Thyroid gland (tissue), 4 donors: ENCODE data around the gene ATF7. TPM values are rescaled to one million over a fixed set of nuclear protein-coding genes. Genes with fewer than 3 reads are reported as not detected.

Experiments
- DNase-seq, 2 donors: peaks; one replicate each; pipeline ENCODE4 v3.0.0-alpha.2; 2019
- H3K27ac ChIP-seq, 3 donors: fragments of 200-600 bp; sonication (generic); 1 replicate in 2 of 3; 2 replicates in 1 of 3; pipeline ENCODE4 v1.5.1; 2016 to 2019; ENCODE audit warnings: mild to moderate bottlenecking in 1 of 3, moderate library complexity in 1 of 3
- H3K27me3 ChIP-seq: fragments of 200-600 bp; sonication (generic); one replicate; pipeline ENCODE4 v1.5.1; 2019
- H3K36me3 ChIP-seq, 2 donors: fragments of 200-600 bp; sonication (generic); one replicate each; pipeline ENCODE4 v1.5.1; 2016 to 2019
- H3K4me1 ChIP-seq, 2 donors: fragments of 200-600 bp; sonication (generic); one replicate each; pipeline ENCODE4 v1.5.1; 2017 to 2019
- H3K4me3 ChIP-seq, 3 donors: fragments of 200-600 bp; sonication (generic); replicated peaks in 1 of 3; 1 replicate in 2 of 3; 2 replicates in 1 of 3; pipeline ENCODE4 v1.5.1; 2016; ENCODE audit warnings: mild to moderate bottlenecking in 1 of 3
- H3K9me3 ChIP-seq: fragments of 200-600 bp; sonication (generic); one replicate; pipeline ENCODE4 v1.5.1; 2017
- CTCF ChIP-seq, 6 experiments: fragments of 200-600 bp in 3 of 6; fragments of 450-650 bp in 3 of 6; sonication (generic) in 3 of 6; IDR thresholded peaks; one replicate each; pipeline ENCODE4 v1.5.1; 2016 to 2019; ENCODE audit warnings: antibody characterized with exemption in 6 of 6, mild to moderate bottlenecking in 2 of 6, inconsistent platforms in 1 of 6, moderate library complexity in 1 of 6
- POLR2A ChIP-seq, 2 donors: fragments of 450-650 bp; IDR thresholded peaks; one replicate each; pipeline ENCODE4 v1.6.1; 2017; ENCODE audit warnings: antibody characterized with exemption in 2 of 2, mild to moderate bottlenecking in 2 of 2, moderate library complexity in 1 of 2
- WGBS, 2 donors: methylation state at CpG; one replicate each; pipeline ENCODE4 v1.1.5; 2017; 5-methylcytosine and 5-hydroxymethylcytosine counted together
- intact Hi-C: fragments of 100-400 bp; cut with DNase I; formaldehyde crosslinking; loops from one replicate; pipeline ENCODE4 v1.15.1; 2023
- total RNA-seq, 4 donors: library from RNA; depleted of rRNA; stranded (reverse); fragments of >200 nt; gene quantifications; one replicate each; pipeline ENCODE4 v1.2.3, GENCODE V29; 2016

Gene ATF7
- total RNA-seq, 4 donors from 2014 or later, result 21.3 to 40.1 (median 37.6) TPM

DNA sequence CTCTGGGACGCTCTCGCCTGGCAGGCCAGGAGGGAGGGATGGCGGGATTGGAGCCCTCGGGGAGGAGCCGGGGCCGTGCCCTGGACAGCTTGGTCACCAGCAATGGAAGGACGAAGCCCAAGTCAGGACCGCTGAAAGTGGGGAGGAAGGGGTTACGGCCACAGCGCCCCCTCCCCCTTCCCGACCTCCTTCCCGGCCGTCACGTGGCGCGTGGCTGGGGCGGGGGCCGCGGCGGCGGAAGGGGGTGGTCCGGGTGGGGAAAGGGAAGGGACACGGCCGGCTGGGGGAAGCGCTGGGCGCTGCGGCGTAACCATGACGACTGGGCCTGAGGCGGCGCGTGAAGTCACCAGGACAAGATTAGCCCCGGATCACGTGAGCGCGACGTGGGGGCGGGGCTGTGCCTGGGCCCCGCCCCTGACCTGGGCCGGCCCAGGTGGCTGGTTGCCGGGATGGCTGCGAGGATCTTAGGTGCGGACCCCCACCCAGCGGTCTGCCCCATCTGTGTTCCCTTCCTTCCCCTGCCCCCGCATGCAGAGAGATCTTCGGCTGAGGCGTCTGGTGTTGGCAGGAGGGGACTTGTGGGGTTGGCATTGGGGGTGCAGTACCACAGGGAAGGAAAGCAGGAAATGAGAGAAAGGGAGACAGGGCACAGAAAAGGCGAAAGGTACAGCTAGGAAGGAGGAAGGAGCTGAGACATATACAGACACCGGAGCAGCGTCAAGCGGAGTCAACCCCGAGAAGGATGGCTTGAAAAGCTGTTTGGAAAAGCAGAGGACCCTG, 133.2 kb downstream of the ATF7 start:
- 2 to 3% methylated on average over 12 to 14 of the region's 52 CpGs for WGBS, 2 donors
- intact Hi-C loops, result no loop called here
- peak overlapping the region; percentile 85 to 93 (median 91) for H3K27ac ChIP-seq
- peak; percentile 96 to 97 for DNase-seq
- H3K4me1 ChIP-seq, result peaks cover 21 to 28% of the 10 kb centered on the region in 2 donors
- H3K9me3 ChIP-seq, result no peaks in the 10 kb centered on the region
- H3K27me3 ChIP-seq, result no peaks in the 10 kb centered on the region
- H3K4me3 ChIP-seq, result peak overlapping the region in 2 of 3 donors; percentile 44 to 55
- TF ChIP-seq POLR2A (IDR thresholded peaks at IDR 0.05) (peak; percentile 52 to 87), CTCF (IDR thresholded peaks at IDR 0.05) (no peak)
- no peaks in the 10 kb centered on the region for H3K36me3 ChIP-seq

- DNase-seq, result peak; percentile 50 to 55
- Histone ChIP-seq H3K4me3 (peak overlapping the region in 1 of 3 donors; percentile 55), H3K9me3 (no peaks in the 10 kb centered on the region), H3K27me3 (no peaks in the 10 kb centered on the region), H3K4me1 (peaks cover 21 to 28% of the 10 kb centered on the region in 2 donors), H3K27ac (peak overlapping the region; percentile 85 to 93 (median 91)), H3K36me3 (no peaks in the 10 kb centered on the region)
- WGBS, 2 donors, result 41 to 42% methylated on average over 20 of the region's 20 CpGs
- TF ChIP-seq POLR2A (IDR thresholded peaks at IDR 0.05), result no peak
- TF ChIP-seq CTCF (IDR thresholded peaks at IDR 0.05), result no peak
- intact Hi-C loops, result no loop called here
Measured at GRCh38 chr12:53492188-53492587, 134.0 kb downstream of the ATF7 start.

DNA sequence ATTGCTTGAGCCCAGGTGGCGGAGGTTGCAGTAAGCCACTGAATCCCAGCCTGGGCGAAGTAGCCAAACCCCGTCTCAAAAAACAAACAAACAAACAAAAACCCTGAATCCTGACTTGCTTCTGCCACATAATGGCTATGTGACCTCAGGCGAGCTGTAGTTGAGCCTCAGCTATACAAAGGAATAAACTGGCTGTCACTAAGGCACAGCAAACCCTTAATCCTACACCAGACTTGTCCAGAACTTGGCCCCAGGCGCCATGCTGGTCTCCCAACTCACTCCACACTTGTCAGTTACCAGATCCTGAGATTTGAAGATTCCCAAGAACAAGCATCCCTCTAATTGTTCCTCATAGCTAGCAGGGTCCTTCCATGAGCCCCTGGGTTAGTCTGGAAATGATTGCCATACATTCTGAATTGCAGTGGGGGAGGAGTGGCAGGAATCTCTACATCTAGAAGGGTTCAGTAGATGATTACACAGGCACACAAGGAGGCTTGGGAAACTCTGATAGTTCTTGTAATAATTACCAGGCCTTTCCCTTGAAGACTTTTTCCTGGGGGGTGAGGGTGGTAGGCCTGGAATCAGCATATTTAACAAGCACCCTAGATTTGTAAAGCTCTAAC, 136.8 kb downstream of the ATF7 start:
- H3K4me3 ChIP-seq, result no peak overlapping the region
- no peaks in the 10 kb centered on the region for H3K27me3 ChIP-seq
- 93 to 97% methylated on average over 5 of the region's 5 CpGs for WGBS, 2 donors
- intact Hi-C loops, result no loop called here
- peaks cover 3 to 4% of the 10 kb centered on the region in 2 donors for H3K36me3 ChIP-seq
- TF ChIP-seq CTCF (IDR thresholded peaks at IDR 0.05), result no peak
- TF ChIP-seq POLR2A (IDR thresholded peaks at IDR 0.05), result no peak
- DNase-seq, result no peak
- H3K9me3 ChIP-seq, result no peaks in the 10 kb centered on the region
- H3K4me1 ChIP-seq, result peaks cover 15 to 20% of the 10 kb centered on the region in 2 donors
- H3K27ac ChIP-seq, result no peak overlapping the region

GRCh38 chr12:53486736-53487487, 139.3 kb downstream of the ATF7 start:
- 81 to 84% methylated on average over 11 to 16 of the region's 17 CpGs for WGBS, 2 donors
- H3K9me3 ChIP-seq, result no peaks in the 10 kb centered on the region
- TF ChIP-seq POLR2A (IDR thresholded peaks at IDR 0.05), result no peak
- no peak for TF ChIP-seq CTCF (IDR thresholded peaks at IDR 0.05)

More at GRCh38 chr12:53486736-53487487, 139.3 kb downstream of the ATF7 start:
- peaks cover 19 to 20% of the 10 kb centered on the region in 2 donors for H3K36me3 ChIP-seq
- no peak overlapping the region for H3K27ac ChIP-seq
- no peaks in the 10 kb centered on the region for H3K27me3 ChIP-seq
- H3K4me1 ChIP-seq, result peaks cover under 1 to 2% of the 10 kb centered on the region in 2 donors
- DNase-seq, result no peak
- H3K4me3 ChIP-seq, result no peak overlapping the region
- intact Hi-C loops, result no loop called here
